ENCODE results near the gene HOXD12. TPM values are rescaled to one million over a fixed set of nuclear protein-coding genes. Genes with fewer than 3 reads are reported as not detected.

Gene HOXD12
- total and polyA plus RNA-seq, 9 donors, result not detected

GRCh38 chr2:176076796-176077195 is 22.8 kb upstream of the HOXD12 start:
- H3K4me1 ChIP-seq (ENCODE audit: insufficient read depth), result peaks cover 3% of the 10 kb centered on the region
- DNase-seq, result no peak
- WGBS, 3 donors, result 15 to 22% (median 22%) methylated on average over 2 of the region's 2 CpGs
- intact Hi-C loops (cut with DNase I), result loop anchor here in 1 of 4 donors (10.0 kb wide), 1 partner anchor 392 kb away; no protein-coding TSS in a partner anchor
- peaks cover 13% of the 10 kb centered on the region for H3K27me3 ChIP-seq
- no peak for TF ChIP-seq CTCF (IDR thresholded peaks at IDR 0.05)
- H3K36me3 ChIP-seq, result no peaks in the 10 kb centered on the region
- peaks cover 0 to 4% of the 10 kb centered on the region in 2 donors for H3K9me3 ChIP-seq
- H3K4me3 ChIP-seq, result no peak overlapping the region
- H3K27ac ChIP-seq, result no peak overlapping the region

GRCh38 chr2:176078541-176079284 is 20.9 kb upstream of the HOXD12 start:
- DNase-seq, result no peak
- Histone ChIP-seq H3K27me3 (peaks cover 20% of the 10 kb centered on the region), H3K4me3 (no peak overlapping the region), H3K9me3 (peaks cover 0 to 4% of the 10 kb centered on the region in 2 donors), H3K27ac (no peak overlapping the region), H3K4me1 (ENCODE audit: insufficient read depth) (peaks cover 3% of the 10 kb centered on the region), H3K36me3 (no peaks in the 10 kb centered on the region)
- WGBS, 3 donors, result 8 to 13% (median 9%) methylated on average over 25 of the region's 25 CpGs
- intact Hi-C loops (cut with DNase I), result loop anchor here in 1 of 4 donors (10.0 kb wide), 1 partner anchor 394 kb away; no protein-coding TSS in a partner anchor
- no peak for TF ChIP-seq CTCF (IDR thresholded peaks at IDR 0.05)
- no peak for TF ChIP-seq EP300 (IDR thresholded peaks at IDR 0.05)
- TF ChIP-seq POLR2A (IDR thresholded peaks at IDR 0.05), result no peak

GRCh38 chr2:176079285-176079830 is 20.2 kb upstream of the HOXD12 start:
- no peak overlapping the region for H3K27ac ChIP-seq
- peaks cover 3% of the 10 kb centered on the region for H3K4me1 ChIP-seq (ENCODE audit: insufficient read depth)
- WGBS, 3 donors, result 4 to 5% (median 4%) methylated on average over 30 of the region's 30 CpGs
- peaks cover 0 to 4% of the 10 kb centered on the region in 2 donors for H3K9me3 ChIP-seq
- no peak for TF ChIP-seq EP300 (IDR thresholded peaks at IDR 0.05)
- TF ChIP-seq CTCF (IDR thresholded peaks at IDR 0.05), result no peak
- no peak for TF ChIP-seq POLR2A (IDR thresholded peaks at IDR 0.05)
- DNase-seq, result no peak
- H3K4me3 ChIP-seq, result no peak overlapping the region
- H3K27me3 ChIP-seq, result peaks cover 20% of the 10 kb centered on the region
- intact Hi-C loops (cut with DNase I), result loop anchor here in 1 of 4 donors (10.0 kb wide), 1 partner anchor 395 kb away; no protein-coding TSS in a partner anchor
- no peaks in the 10 kb centered on the region for H3K36me3 ChIP-seq

GRCh38 chr2:176079831-176080539 is 19.6 kb upstream of the HOXD12 start:
- intact Hi-C loops (cut with DNase I), result loop anchor here in 2 of 4 donors (10.0 kb wide), 1 partner anchor 395 kb away; no protein-coding TSS in a partner anchor
- H3K4me1 ChIP-seq (ENCODE audit: insufficient read depth), result peaks cover 3% of the 10 kb centered on the region
- no peaks in the 10 kb centered on the region for H3K36me3 ChIP-seq
- DNase-seq, result no peak
- peaks cover 0 to 4% of the 10 kb centered on the region in 2 donors for H3K9me3 ChIP-seq
- 1 to 9% (median 1%) methylated on average over 54 to 86 of the region's 86 CpGs for WGBS, 3 donors
- no peak for TF ChIP-seq EP300 (IDR thresholded peaks at IDR 0.05)
- TF ChIP-seq POLR2A (IDR thresholded peaks at IDR 0.05), result no peak
- no peak for TF ChIP-seq CTCF (IDR thresholded peaks at IDR 0.05)
- no peak overlapping the region for H3K27ac ChIP-seq
- peaks cover 20% of the 10 kb centered on the region for H3K27me3 ChIP-seq
- H3K4me3 ChIP-seq, result no peak overlapping the region

Measured in ovary (tissue), 9 donors.